Colonic mucosa (tissue), 4 donors: ENCODE measurements around the gene METTL24. TPM values are rescaled to one million over a fixed set of nuclear protein-coding genes. Genes with fewer than 3 reads are reported as not detected.

Experiments used
- DNase-seq: peaks from one replicate; pipeline ENCODE4 v3.0.0-alpha.2; 2020
- H3K27ac ChIP-seq: fragments of 200-600 bp; one replicate; pipeline ENCODE4 v1.8.0; 2021
- H3K27me3 ChIP-seq: fragments of 200-600 bp; one replicate; pipeline ENCODE4 v1.8.0; 2021
- H3K36me3 ChIP-seq: fragments of 200-600 bp; one replicate; pipeline ENCODE4 v1.8.0; 2021
- H3K4me1 ChIP-seq: fragments of 200-600 bp; one replicate; pipeline ENCODE4 v1.8.0; 2021; ENCODE audit warnings: mild to moderate bottlenecking
- H3K4me3 ChIP-seq: fragments of 200-600 bp; one replicate; pipeline ENCODE4 v1.8.0; 2021
- H3K9ac ChIP-seq, 2 donors: one replicate each; pipeline ENCODE4 v1.7.0; 2013; ENCODE audit warnings: control low read depth in 2 of 2, low read depth in 2 of 2, low read length in 2 of 2
- H3K9me3 ChIP-seq: fragments of 200-600 bp; one replicate; pipeline ENCODE4 v1.8.0; 2021
- intact Hi-C: fragments of 100-400 bp; cut with DNase I; formaldehyde crosslinking; loops from one replicate; pipeline ENCODE4 v1.14.1; 2022
- total RNA-seq, 2 donors: library from RNA; stranded (reverse); fragmentation: NEBNext Ultra II Directional in 1 of 2; extraction: Animal tissue kit (Norgen Biotek cat#: 25700) in 1 of 2; gene quantifications; one replicate each; pipeline ENCODE4 v1.2.1, GENCODE V29; 2021
- TF ChIP-seq, protein P1 (sequence below): fragments of 200-600 bp; IDR thresholded peaks from one replicate; pipeline ENCODE4 v1.8.0; 2022; ENCODE audit warnings: antibody characterized with exemption, mild to moderate bottlenecking
- donor health status: healthy.
- donor health status: DM: no; HTN: no; CAD: no.
- donor health status: DM: no; HTN: no; CAD: no.

Gene METTL24
- total RNA-seq, 2 donors from 2014 or later, result 0.54 to 3.5 TPM

GRCh38 chr6:110399219-110400071, 41.3 kb upstream of the METTL24 start:
- H3K9ac ChIP-seq, result peak overlapping the region in 1 of 2 donors; percentile 20
- no peak for DNase-seq
- H3K9me3 ChIP-seq, result no peaks in the 10 kb centered on the region
- H3K27ac ChIP-seq, result no peak overlapping the region
- H3K36me3 ChIP-seq, result no peaks in the 10 kb centered on the region
- H3K4me1 ChIP-seq, result no peaks in the 10 kb centered on the region
- intact Hi-C loops, result no loop called here
- TF ChIP-seq, protein P1, sequence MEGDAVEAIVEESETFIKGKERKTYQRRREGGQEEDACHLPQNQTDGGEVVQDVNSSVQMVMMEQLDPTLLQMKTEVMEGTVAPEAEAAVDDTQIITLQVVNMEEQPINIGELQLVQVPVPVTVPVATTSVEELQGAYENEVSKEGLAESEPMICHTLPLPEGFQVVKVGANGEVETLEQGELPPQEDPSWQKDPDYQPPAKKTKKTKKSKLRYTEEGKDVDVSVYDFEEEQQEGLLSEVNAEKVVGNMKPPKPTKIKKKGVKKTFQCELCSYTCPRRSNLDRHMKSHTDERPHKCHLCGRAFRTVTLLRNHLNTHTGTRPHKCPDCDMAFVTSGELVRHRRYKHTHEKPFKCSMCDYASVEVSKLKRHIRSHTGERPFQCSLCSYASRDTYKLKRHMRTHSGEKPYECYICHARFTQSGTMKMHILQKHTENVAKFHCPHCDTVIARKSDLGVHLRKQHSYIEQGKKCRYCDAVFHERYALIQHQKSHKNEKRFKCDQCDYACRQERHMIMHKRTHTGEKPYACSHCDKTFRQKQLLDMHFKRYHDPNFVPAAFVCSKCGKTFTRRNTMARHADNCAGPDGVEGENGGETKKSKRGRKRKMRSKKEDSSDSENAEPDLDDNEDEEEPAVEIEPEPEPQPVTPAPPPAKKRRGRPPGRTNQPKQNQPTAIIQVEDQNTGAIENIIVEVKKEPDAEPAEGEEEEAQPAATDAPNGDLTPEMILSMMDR, result no peak
- peak overlapping the region; percentile 38 for H3K4me3 ChIP-seq
- no peaks in the 10 kb centered on the region for H3K27me3 ChIP-seq

- Histone ChIP-seq H3K27ac (no peak overlapping the region), H3K36me3 (no peaks in the 10 kb centered on the region), H3K27me3 (no peaks in the 10 kb centered on the region), H3K4me1 (no peaks in the 10 kb centered on the region), H3K9me3 (no peaks in the 10 kb centered on the region), H3K4me3 (no peak overlapping the region), H3K9ac (no peak overlapping the region)
- TF ChIP-seq, protein P1, result no peak
- intact Hi-C loops, result no loop called here
- no peak for DNase-seq
Observed at GRCh38 chr6:110398778-110399177, 40.6 kb upstream of the METTL24 start.

- H3K27ac ChIP-seq, result no peak overlapping the region
- intact Hi-C loops, result no loop called here
- H3K4me3 ChIP-seq, result no peak overlapping the region
- no peak for DNase-seq
- no peaks in the 10 kb centered on the region for H3K27me3 ChIP-seq
- no peaks in the 10 kb centered on the region for H3K9me3 ChIP-seq
- H3K4me1 ChIP-seq, result no peaks in the 10 kb centered on the region
- TF ChIP-seq, protein P1, result no peak
- no peak overlapping the region for H3K9ac ChIP-seq
- H3K36me3 ChIP-seq, result no peaks in the 10 kb centered on the region
Observed at GRCh38 chr6:110395221-110395620, 37.1 kb upstream of the METTL24 start.

DNA sequence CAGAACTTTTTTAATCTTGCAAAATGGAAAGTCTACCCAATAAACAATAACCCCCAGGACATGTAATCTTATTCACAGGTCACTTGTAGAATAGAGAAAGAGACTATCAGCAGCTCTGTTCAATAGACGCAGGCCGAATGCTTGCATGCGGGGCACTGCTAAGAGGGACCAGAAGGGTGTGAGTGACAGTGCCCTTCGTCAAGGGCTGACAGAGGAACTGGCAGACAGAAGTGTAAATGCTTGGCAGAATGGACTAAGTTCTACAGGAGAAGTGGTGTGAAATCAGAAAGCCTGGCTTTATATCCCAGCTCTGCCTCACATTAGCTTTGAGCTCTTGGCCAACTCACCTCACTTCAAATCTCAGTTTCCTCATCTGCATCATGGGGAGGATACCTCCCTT, 36.3 kb upstream of the METTL24 start:
- Histone ChIP-seq H3K4me1 (no peaks in the 10 kb centered on the region), H3K36me3 (no peaks in the 10 kb centered on the region), H3K9ac (no peak overlapping the region), H3K9me3 (no peaks in the 10 kb centered on the region), H3K27me3 (no peaks in the 10 kb centered on the region), H3K27ac (no peak overlapping the region), H3K4me3 (no peak overlapping the region)
- TF ChIP-seq, protein P1, result no peak
- intact Hi-C loops, result loop anchor here (5.0 kb wide), 2 partner anchors 217 to 687 kb away; partner anchors contain the start of gene WASF1
- DNase-seq, result no peak

GRCh38 chr6:110392727-110393126, 34.6 kb upstream of the METTL24 start:
- Histone ChIP-seq H3K9me3 (no peaks in the 10 kb centered on the region), H3K4me1 (no peaks in the 10 kb centered on the region), H3K27me3 (no peaks in the 10 kb centered on the region), H3K27ac (no peak overlapping the region), H3K4me3 (no peak overlapping the region), H3K9ac (no peak overlapping the region), H3K36me3 (no peaks in the 10 kb centered on the region)
- TF ChIP-seq, protein P1, result no peak
- intact Hi-C loops, result loop anchor here (5.0 kb wide), 2 partner anchors 215 to 685 kb away; partner anchors contain the start of gene WASF1
- DNase-seq, result no peak
